ENCODE measurements around the gene PCDHGA6. TPM values are rescaled to one million over a fixed set of nuclear protein-coding genes. Genes with fewer than 3 reads are reported as not detected.

The PCDHGA6 gene
- total and polyA plus RNA-seq, 10 donors: 0.35 to 5.0 (median 4.0) TPM

DNA sequence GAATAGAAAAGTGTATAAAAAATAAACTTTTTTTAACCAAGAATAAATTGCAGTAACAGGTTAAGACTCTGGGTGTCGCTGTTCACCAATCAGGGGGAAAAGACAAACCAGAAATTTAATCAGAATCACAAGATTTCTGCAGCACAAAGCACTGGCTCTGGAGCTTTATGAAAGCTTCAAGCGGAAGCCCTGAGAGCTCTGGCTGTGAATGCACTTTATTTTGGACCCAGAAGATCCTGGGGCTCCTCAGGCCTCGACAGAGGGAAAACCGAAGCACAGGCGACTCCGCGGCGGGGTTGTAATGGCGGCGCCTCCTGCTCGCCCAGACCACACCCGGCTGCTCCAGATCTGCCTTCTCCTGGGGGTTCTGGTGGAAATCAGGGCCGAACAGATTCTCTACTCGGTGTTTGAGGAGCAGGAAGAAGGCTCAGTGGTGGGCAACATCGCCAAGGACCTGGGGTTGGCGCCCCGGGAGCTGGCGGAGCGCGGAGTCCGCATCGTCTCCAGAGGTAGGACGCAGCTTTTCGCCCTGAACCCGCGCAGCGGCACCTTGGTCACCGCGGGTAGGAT is 18.7 kb upstream of the PCDHGA6 start, which contains the start of gene PCDHGA4:
TSS of gene PCDHGA4 (plus strand) at position 122 of the 570 bp plus-strand sequence. CDS start at position 209, 87 bp downstream.
- DNase-seq: no peak
- TF ChIP-seq, protein P1, sequence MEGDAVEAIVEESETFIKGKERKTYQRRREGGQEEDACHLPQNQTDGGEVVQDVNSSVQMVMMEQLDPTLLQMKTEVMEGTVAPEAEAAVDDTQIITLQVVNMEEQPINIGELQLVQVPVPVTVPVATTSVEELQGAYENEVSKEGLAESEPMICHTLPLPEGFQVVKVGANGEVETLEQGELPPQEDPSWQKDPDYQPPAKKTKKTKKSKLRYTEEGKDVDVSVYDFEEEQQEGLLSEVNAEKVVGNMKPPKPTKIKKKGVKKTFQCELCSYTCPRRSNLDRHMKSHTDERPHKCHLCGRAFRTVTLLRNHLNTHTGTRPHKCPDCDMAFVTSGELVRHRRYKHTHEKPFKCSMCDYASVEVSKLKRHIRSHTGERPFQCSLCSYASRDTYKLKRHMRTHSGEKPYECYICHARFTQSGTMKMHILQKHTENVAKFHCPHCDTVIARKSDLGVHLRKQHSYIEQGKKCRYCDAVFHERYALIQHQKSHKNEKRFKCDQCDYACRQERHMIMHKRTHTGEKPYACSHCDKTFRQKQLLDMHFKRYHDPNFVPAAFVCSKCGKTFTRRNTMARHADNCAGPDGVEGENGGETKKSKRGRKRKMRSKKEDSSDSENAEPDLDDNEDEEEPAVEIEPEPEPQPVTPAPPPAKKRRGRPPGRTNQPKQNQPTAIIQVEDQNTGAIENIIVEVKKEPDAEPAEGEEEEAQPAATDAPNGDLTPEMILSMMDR (IDR thresholded peaks at IDR 0.05 in 8 of 11, conservative IDR thresholded peaks at IDR 0.05 in 3 of 11): peak in 4 of 11 experiments; percentile 21 to 25 (median 24)
- TF ChIP-seq POLR2AphosphoS5 (IDR thresholded peaks at IDR 0.05): no peak
- peaks cover 0 to 100% (median 85%) of the 10 kb centered on the region in 8 donors for H3K9me3 ChIP-seq
- intact Hi-C loops (cut with DNase I; ENCODE audit: low total_unique reads): no loop called here
- no peaks in the 10 kb centered on the region for H3K4me1 ChIP-seq
- no peaks in the 10 kb centered on the region for H3K36me3 ChIP-seq
- peak within 1 kb of the TSS in 3 of 8 donors; percentile 11 to 54 (median 22) for H3K4me3 ChIP-seq
- H3K27me3 ChIP-seq (replicated peaks in 1 of 7): peaks cover 0 to 92% (median 20%) of the 10 kb centered on the region in 7 donors
- WGBS, 5 donors: 17 to 28% (median 22%) methylated on average over 28 to 29 of the region's 29 CpGs
- no peak within 1 kb of the TSS for H3K27ac ChIP-seq

DNA sequence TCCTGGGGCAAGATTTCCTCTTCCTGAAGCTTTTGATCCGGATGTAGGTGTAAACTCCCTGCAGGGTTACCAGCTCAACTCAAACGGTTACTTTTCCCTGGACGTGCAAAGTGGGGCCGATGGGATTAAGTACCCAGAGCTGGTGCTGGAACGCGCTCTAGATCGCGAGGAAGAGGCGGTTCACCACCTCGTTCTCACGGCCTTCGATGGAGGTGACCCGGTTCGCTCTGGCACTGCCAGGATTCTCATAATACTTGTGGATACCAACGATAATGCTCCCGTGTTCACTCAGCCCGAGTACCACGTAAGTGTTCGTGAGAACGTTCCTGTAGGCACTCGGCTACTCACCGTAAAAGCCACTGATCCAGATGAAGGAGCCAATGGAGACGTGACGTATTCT is 18.1 kb upstream of the PCDHGA6 start:
- 50 to 62% (median 52%) methylated on average over 24 of the region's 24 CpGs for WGBS, 5 donors
- H3K36me3 ChIP-seq: no peaks in the 10 kb centered on the region
- H3K4me3 ChIP-seq: peak overlapping the region in 2 of 8 donors; percentile 22 to 54
- TF ChIP-seq POLR2A (IDR thresholded peaks at IDR 0.05) (no peak), POLR2AphosphoS5 (IDR thresholded peaks at IDR 0.05) (no peak)
- TF ChIP-seq, protein P1 (IDR thresholded peaks at IDR 0.05 in 8 of 11, conservative IDR thresholded peaks at IDR 0.05 in 3 of 11): no peak
- DNase-seq: no peak
- no peak overlapping the region for H3K27ac ChIP-seq
- H3K27me3 ChIP-seq (replicated peaks in 1 of 7): peaks cover 0 to 92% (median 14%) of the 10 kb centered on the region in 7 donors
- peaks cover 0 to 100% (median 85%) of the 10 kb centered on the region in 8 donors for H3K9me3 ChIP-seq
- no peaks in the 10 kb centered on the region for H3K4me1 ChIP-seq
- intact Hi-C loops (cut with DNase I; ENCODE audit: low total_unique reads): no loop called here

DNA sequence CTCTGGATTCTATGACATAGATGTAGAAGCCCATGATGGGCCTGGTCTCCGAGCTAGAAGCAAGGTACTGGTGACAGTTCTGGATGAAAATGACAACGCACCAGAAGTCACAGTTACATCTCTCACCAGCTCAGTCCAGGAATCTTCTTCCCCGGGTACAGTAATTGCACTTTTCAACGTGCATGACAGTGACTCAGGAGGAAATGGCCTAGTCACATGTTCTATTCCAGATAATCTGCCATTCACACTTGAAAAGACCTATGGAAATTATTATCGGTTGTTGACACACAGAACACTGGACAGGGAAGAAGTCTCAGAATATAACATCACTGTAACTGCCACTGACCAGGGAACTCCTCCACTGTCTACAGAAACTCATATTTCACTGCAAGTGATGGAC is 17.6 kb upstream of the PCDHGA6 start:
- H3K4me1 ChIP-seq: no peaks in the 10 kb centered on the region
- H3K27ac ChIP-seq: no peak overlapping the region
- no peak for DNase-seq
- intact Hi-C loops (cut with DNase I; ENCODE audit: low total_unique reads): no loop called here
- H3K27me3 ChIP-seq (replicated peaks in 1 of 7): peaks cover 0 to 92% (median 10%) of the 10 kb centered on the region in 7 donors
- H3K4me3 ChIP-seq: no peak overlapping the region
- peaks cover 0 to 100% (median 85%) of the 10 kb centered on the region in 8 donors for H3K9me3 ChIP-seq
- TF ChIP-seq, protein P1 (IDR thresholded peaks at IDR 0.05 in 8 of 11, conservative IDR thresholded peaks at IDR 0.05 in 3 of 11): no peak
- no peak for TF ChIP-seq POLR2AphosphoS5 (IDR thresholded peaks at IDR 0.05)
- WGBS, 5 donors: 65 to 74% (median 69%) methylated on average over 5 of the region's 5 CpGs
- no peaks in the 10 kb centered on the region for H3K36me3 ChIP-seq

DNA sequence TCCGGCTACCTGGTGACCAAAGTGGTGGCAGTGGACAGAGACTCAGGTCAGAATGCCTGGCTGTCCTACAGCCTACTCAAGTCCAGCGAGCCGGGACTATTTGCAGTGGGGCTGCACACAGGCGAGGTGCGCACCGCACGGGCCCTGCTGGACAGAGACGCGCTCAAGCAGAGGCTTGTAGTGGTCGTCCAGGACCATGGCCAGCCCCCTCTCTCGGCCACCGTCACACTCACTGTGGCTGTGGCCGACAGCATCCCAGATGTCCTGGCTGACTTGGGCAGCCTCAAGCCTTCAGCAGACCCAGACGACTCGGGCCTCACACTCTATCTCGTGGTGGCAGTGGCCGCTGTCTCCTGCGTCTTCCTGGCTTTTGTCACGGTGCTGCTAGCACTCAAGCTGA is 16.7 kb upstream of the PCDHGA6 start:
- intact Hi-C loops (cut with DNase I; ENCODE audit: low total_unique reads): no loop called here
- DNase-seq: no peak
- WGBS, 5 donors: 43 to 57% (median 45%) methylated on average over 16 to 19 of the region's 19 CpGs
- Histone ChIP-seq H3K36me3 (no peaks in the 10 kb centered on the region), H3K27ac (no peak overlapping the region), H3K4me1 (no peaks in the 10 kb centered on the region), H3K9me3 (peaks cover 0 to 100% (median 85%) of the 10 kb centered on the region in 8 donors), H3K4me3 (no peak overlapping the region), H3K27me3 (replicated peaks in 1 of 7) (peaks cover 0 to 92% (median 5%) of the 10 kb centered on the region in 7 donors)
- TF ChIP-seq POLR2AphosphoS5 (IDR thresholded peaks at IDR 0.05) (no peak), POLR2A (IDR thresholded peaks at IDR 0.05) (no peak)
- TF ChIP-seq, protein P1 (IDR thresholded peaks at IDR 0.05 in 8 of 11, conservative IDR thresholded peaks at IDR 0.05 in 3 of 11): no peak
